HTERT RPE-1 (cell line): ENCODE measurements around the gene MSANTD4.
"Not testable (repeated sequence)": the region's sequence is repeated elsewhere in the genome, so short reads cannot be mapped to it uniquely, and the experiment has no call there.

Experiments used
- in situ Hi-C: fragments of 300-500 bp; cut with MboI; formaldehyde crosslinking; loops from 4 replicates; pipeline ENCODE4 v1.14.3; 2020; ENCODE audit warnings: low sequenced_read_pairs

MSANTD4 gene

GRCh38 chr11:106014035-106014434, 8.0 kb downstream of the MSANTD4 start:
- in situ Hi-C loops: no loop called here

- in situ Hi-C loops: no loop called here
Measured at GRCh38 chr11:106012744-106013143, 9.3 kb downstream of the MSANTD4 start.

- in situ Hi-C loops: no loop called here
Measured at GRCh38 chr11:106011481-106011880, 10.6 kb downstream of the MSANTD4 start.

GRCh38 chr11:106003094-106003493, 18.9 kb downstream of the MSANTD4 start:
- in situ Hi-C loops: not testable (repeated sequence)

GRCh38 chr11:106001304-106002012, 20.6 kb downstream of the MSANTD4 start:
- in situ Hi-C loops: no loop called here

GRCh38 chr11:105991888-105992287, 30.2 kb downstream of the MSANTD4 start:
- in situ Hi-C loops: no loop called here

GRCh38 chr11:105989124-105989523, 32.9 kb downstream of the MSANTD4 start:
- in situ Hi-C loops: no loop called here

GRCh38 chr11:105988197-105988596, 33.8 kb downstream of the MSANTD4 start:
- in situ Hi-C loops: no loop called here

GRCh38 chr11:105986554-105986953, 35.5 kb downstream of the MSANTD4 start:
- in situ Hi-C loops: no loop called here

GRCh38 chr11:105979997-105980703, 41.9 kb downstream of the MSANTD4 start:
- in situ Hi-C loops: no loop called here

- in situ Hi-C loops: no loop called here
Measured at GRCh38 chr11:105975128-105975527, 46.9 kb downstream of the MSANTD4 start.

GRCh38 chr11:105969756-105970155, 52.3 kb downstream of the MSANTD4 start:
- in situ Hi-C loops: no loop called here

GRCh38 chr11:105968021-105968697, 53.9 kb downstream of the MSANTD4 start:
- in situ Hi-C loops: no loop called here

- in situ Hi-C loops: no loop called here
Measured at GRCh38 chr11:105960252-105961245, 61.5 kb downstream of the MSANTD4 start.
